HG02884 (cell line): ENCODE results near the gene SCAMP3.
"Not testable (repeated sequence)": the region's sequence is repeated elsewhere in the genome, so short reads cannot be mapped to it uniquely, and the experiment has no call there.

ENCODE experiments used
- ATAC-seq: cut with Tn5 transposase; IDR thresholded peaks from one replicate; pipeline ENCODE4 v1.9.1; 2021; ENCODE audit warnings: mild to moderate bottlenecking, moderate library complexity; ENCODE audit not compliant: unreplicated experiment

Gene SCAMP3

DNA sequence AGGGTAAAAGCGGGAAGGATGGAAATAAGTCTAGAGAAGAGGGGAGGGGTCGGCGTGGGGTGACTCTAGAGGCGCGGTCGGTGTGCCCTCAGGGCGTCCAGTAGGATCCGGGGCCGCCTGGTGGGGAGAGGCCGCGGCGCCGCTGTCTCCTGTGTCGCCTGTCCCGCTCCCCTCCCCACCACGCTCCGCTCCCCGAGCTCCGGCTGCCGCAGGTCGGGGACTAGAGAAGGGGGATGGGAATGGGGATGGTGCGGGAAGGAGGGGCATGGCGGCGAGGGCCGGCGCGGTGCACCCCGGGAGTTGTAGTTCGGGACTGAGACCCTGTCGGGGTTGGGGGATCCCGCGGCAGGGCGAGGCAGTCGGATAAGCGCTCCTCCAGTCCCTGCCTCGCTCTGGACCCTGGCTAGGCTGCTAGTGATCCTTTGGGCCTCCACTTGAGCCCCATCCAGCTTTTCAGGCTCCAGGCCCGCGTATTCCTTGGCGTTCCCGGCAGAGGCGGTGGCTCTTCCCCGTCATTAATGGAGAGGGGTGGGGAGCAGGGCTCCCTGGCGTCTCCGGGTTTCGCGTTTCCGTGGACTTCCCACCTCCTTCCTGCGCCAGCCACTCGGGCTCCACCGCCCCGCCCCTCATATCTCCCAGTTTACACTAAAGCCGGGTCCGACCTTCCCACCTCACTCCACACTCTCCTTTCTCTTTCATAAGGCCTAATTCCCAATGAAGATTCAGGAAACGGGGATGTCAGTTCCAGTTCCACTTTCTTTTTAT lies 6.7 kb downstream of the SCAMP3 start, which contains the start of gene ENTREP3:
Gene ENTREP3 (minus strand): TSS at position 241 of the 765 bp plus-strand sequence. CDS start 606 bp downstream, outside the sequence.
- ATAC-seq = no peak

DNA sequence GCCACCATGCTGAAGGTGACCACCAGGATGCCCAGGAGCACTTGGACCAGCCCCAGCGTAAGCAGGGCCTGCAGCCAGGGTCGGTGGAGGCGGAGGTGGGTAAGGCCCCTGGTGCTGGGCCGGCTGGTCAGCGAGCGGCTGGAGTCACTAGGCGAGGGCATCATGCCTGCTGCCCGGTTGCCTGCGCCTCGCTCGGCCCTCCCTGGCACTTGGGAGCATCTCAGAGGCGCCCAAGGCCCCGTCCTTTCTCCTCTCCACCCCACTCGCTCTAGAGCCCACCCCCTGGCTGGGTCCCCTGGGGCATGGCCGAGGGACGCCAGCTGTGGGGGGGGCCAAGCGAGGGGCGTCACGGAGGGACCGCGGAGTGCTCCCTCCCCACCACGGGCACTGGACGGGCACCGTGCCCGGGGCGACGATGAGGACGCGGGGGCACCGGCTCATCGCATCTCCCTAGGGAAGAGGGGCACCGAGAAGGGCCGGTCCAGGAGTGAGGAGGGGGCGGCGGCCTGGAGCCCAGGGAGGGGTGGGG lies 7.4 kb downstream of the SCAMP3 start:
- no peak for ATAC-seq

DNA sequence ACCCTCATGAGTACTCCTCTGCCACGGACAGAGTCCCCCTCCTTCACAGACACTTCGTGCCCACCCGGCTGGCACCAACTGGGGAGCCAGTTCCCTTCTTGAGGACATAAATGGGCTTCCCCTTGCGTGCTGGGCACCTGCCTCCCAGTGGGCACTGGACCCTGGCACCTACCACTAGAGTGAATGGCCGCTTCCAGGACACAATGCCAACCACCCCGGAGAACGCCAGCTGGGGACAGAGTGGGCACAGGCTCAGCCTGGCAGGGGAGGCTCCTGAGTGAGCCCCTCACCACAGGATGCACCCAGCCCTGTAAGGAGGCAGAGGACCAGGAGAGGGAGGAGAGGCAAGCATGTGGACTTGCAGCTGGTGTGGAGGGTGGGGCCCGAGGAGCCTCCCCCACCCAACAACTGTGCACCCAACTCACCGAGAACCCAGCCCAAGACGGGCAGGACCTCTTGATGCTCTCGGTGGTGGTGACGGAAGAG lies 7.9 kb downstream of the SCAMP3 start:
- ATAC-seq = no peak

DNA sequence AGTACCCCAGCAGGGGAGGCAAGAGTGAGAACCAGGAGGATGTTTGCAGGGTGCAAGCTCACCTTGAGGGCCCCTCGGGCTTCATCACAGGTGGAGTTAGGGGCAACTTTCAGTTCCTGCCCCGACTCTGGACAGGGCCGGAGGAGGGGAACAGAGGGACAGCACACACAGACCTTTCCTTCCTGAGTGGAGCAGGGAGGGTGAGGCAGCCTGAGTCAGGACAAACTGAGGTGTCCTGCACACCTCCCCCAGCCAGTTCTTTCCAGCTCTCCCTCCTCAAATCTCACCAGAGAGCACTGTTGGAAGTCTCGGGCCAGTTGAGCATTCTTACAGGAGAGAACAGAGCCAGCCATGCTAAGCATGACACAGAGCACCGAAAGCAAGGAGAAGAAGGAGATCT lies 8.4 kb downstream of the SCAMP3 start:
- no peak for ATAC-seq

DNA sequence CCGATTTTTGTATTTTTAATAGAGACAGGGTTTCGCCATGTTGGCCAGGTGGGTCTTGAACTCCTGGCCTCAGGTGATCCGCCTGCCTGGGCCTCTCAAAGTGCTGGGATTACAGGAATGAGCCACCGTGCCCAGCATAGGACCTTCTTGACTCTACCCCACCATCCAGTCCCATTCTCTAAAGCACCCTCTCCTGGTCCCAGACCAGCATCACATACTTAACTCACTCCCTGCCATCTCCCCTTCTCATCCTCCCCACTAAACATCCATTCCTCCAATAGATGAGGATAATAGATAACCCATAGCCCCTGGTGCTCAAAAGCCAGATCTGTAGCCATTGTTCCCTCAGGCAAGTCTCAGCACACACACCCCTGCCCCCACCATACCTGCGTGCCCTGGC lies 9.0 kb downstream of the SCAMP3 start:
- ATAC-seq = no peak

DNA sequence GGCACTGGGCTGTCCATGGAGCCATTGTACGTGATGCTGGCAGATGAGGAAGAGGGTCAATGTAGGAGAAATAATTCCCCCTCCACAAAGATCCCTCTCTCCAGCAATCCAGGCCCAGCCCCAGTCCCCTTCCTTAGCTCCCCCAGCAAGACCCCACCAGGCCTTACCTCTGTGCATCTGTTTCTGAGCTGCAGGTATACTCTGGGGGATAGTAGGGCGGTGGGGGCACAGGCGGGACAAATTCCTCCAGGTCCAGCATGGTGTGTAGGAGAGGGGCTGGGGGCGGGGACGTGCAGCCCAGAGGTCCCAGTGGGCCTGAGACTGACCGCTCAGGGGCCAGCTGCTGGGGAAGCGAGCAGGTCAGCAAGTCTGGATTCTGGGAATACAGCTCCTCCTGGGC lies 10.6 kb downstream of the SCAMP3 start:
- ATAC-seq = no peak

DNA sequence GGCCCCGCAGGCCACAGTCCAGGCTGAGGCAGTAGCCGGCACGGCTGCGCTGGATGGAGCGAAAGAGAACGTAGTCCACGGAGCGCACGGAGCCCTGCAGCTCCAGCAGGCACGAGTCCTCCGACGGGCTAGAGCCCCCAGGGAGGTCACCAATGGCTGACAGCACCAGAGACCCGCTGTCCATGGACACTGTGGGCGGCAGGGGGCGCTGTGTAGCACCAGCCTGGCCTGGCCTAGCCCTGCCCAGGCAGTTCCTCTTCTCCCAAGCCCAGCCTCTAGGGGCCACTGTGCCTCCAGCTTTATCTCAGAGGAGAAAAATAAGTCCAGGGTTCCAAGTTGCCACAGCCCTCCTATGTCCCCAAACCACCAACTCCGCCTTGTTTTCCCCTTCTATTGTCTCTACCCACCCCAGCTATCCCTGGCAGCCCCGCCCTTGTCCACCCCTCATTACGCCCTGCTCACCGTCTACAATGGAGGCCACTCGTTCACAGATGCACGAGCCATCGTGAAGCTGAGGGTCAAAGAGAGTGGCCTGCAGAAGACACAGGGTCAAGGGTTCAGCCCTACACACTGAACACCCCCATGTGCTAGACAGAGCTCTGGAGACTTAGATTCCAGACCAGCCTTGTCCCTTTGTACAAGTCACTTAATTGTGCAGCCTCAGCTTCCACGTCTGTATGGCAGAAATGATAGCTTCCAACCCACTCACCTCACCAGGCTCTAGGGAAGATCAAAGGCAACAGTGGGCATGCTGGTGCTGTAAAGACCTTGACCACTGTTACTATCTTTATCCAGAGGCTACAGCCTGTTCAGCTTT lies 11.3 kb downstream of the SCAMP3 start:
- ATAC-seq = peak; percentile 73

DNA sequence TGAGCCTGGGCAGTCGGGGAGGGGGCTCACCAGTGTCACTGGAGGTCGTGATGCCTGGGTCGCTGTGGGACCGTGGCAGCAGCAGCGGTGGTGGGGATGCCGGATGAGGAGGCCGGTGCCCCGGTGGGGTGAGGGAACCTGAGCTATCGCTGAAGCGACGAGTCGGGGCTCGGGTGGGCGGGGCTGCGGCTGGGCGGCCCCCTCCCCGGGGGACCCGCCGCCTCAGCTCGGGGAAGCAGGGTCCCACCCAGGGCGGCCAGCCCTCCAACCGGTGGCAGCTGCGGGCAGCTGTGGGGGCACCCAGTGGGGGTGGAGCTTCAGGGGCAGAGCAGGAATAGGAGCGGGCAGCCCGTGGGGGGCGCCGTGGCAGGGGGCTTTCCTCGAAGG lies 11.9 kb downstream of the SCAMP3 start:
- peak; percentile 21 for ATAC-seq

DNA sequence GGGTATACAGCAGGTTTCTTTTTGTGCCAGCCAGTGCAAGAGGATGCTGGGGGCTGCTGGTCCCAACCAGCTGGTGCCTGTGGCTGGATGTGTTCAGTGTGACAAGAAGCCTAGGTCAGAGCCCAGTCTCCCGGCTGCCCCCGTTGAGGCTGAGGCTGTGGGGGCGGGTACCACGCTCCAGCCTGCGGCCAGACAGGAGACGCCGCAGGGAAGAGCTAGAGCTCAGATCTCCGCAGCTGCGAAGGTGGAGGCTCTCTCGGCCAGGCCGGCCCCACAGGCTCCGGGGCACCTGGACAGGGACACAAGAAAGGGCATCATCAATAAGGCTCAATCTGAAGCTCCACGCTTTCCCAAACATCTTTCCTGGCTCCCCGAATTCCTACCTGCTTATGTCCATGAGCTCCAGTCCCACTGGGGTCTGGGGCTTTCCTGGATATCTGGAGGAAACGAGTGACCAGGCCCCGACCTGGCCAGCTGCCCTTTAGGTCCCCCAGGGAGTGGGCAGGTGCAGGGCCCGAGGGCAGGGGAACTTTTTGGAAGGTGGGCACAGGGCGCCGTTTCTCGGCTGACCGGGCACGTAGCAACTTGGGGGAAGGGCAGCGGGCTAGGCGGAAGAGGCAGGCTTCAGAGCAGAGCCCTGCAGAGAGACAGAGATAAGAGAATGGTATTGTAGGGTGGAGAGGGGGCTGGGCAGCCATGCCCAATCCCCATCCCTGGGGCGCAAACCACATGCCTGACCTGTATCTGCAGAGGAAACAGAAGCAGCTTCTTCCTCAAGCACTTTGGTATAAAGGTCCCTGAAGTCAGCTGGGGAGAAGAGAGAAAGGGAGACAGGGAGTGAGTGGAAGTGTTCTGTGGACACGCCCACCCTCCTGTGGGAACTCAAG lies 14.2 kb downstream of the SCAMP3 start:
- ATAC-seq = no peak

DNA sequence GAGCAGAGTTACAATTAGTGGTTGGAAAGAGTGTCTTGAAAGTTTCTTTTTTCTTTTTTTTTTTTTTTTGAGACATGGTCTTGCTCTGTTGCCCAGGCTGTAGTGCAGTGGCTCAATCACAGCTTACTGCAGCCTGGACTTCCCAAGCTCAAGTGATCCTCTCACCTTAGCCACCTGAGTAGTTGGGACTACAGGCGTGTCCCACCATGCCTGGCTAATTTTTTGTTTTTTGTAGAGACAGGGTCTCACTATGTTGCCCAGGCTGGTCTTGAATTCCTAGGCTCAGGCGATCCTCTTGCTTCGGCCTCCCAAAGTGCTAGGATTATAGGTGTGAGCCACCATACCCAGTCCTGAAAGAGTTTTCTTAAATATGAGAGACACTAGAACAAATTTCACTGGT lies 15.4 kb downstream of the SCAMP3 start:
- not testable (repeated sequence) for ATAC-seq

DNA sequence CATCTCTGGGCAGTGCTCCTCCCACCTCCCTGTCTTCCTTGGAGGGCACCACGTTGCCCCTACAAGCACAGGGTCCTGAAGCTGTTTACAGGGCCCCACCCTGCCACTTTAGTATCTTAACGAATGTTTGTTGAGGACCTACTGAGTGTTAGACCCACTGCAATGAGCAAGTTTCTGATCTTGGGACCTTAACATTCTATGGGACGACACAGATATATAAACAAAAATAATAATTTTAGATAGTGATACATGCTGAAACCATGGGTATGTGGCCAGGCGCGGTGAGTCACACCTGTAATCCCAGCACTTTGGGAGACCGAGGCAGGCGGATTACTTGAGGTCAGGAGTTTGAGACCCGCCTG lies 17.0 kb downstream of the SCAMP3 start:
- no peak for ATAC-seq

DNA sequence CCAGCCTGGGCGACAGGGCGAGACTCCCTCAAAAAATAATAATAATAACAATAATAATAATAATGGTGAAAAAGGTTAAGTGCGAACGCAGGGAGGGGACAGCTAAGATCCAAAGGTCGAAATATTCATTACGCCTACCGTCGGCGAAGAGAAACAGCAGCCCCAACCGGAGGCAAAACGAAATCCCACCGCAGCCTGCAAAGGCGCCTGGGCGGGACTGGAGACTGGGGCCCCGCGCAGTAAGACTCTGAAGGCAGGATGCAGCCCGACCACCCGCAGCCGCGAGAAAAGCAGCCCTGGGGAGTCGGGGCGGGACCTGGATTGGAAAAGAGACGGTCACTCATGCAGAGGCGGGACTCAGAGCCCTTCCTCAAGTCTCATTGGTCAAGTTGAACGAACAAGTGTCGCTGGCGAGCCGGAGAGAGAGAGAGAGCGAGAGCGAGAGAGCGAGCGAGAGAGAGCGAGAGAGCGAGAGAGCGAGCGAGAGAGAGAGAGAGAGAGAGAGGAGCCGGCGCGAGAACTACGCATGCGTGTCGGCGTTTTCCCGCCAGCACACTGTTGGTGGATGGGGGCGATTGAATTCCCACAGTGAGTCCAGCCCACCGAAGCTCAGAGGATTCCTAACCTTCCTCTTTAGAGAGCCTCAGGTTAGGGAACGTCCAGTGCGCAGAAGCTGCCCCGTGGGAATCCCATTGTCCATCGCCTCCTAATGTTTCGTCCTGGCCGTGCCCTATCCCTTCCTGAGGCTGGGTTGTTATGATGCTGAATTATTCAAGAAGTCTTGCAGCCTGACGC lies 17.6 kb downstream of the SCAMP3 start:
- peak; percentile 87 for ATAC-seq

DNA sequence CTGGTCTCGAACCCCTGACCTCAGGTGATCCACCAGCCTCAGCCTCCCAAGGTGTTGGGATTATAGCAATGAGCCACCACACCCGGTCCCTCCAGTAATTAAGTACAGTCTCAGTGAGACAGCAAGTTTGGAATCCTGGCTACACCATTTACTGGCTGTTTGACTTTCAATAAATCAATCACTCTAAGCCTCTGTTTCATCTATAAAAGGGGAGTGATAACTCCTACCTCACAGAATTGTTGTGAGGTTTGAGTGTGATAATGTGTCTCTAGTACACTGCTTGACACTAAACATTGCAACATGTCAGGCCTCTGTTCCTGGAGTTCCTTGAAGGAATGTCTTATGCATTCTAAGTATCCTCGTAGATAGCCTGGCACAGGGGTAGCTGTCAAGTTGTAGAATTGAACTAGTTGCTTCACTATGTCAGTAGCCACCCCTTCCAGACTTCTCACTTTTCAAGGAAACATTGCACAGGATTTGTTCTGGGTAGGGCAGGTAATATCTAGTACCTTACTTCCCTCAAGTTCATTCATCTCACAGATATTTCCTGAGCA lies 19.3 kb downstream of the SCAMP3 start:
- ATAC-seq = no peak

DNA sequence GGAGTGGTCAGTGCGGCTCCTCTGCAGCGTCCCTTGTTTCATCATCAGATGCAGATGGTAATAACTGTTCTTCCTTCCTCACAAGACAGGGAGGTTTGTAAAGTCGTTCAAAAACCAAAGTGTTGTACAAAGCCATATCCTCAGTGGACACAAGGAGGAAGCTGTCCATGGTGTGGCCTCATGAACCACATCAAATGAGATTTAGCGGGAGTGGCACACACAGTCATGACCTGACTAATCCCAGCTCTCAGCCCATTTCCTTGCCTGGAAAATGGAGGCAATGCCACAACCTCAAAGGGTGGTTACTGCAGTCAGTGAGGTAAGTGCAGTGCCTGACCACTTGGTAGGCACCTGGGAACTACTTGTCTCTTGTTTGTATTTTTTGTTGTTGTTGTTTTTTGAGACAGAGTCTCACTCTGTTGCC lies 20.3 kb downstream of the SCAMP3 start:
- no peak for ATAC-seq

DNA sequence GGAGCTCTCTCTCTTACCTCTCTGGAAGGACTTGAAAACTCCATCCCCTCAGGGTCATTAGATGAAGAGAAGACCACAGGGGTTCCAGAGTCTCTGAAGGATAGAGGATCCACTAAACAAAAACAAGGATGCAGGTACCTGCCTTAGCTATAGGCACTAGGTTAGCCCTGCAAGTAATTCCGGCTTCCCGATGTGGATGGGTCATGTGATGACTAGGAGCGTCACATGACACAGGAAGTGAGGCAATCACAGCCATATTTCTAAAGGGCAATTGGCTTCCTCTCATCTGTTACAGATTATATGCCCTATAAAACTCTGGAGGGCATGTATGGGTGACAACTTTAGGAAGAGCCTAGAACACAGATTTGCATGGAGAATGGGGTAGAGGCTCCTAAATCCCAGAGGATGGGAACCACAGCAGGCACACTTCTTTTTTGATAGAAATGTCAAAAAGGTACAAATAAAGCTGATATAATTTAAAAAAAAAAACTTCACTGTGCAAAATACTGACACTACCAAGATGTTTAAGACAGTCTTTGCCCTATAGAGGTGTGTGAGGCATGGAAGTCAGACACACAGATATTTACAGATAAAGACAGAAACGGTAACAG lies 21.0 kb downstream of the SCAMP3 start:
- no peak for ATAC-seq

DNA sequence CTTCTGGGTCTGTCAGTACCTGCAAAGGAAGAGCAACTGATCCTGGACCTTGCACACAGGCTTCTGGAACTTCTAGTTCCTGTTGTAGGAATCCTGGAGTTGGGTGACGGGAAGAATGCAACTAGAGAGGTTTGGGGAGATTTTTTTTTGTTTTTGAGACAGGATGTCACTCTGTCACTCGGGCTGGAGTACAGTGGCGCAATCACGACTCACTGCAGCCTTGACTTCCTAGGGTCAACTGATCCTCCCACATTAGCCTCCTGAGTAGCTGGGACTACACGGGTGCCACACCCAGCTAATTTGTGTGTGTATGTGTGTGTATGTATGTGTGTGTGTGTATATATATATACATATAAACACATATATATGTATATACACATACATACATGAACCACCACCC lies 25.7 kb downstream of the SCAMP3 start:
- no peak for ATAC-seq

DNA sequence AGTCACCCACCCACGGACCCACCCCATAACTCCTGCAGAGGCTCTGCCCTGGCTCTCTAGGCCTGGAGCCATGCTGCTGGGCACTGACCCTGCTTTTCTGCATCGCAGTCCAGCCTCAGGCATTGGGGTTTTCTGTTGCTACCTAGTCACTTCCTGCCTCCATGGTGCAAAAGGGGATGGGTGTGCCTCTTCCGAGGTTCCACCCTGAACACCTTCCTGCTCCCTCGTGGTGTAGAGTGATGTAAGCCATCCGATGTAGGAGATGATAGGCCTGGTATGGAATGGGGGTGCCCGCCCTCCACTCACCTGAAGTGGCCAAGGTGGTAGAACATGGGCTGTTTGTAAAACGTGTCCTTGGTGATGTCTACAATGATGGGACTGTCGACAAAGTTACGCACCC lies 26.8 kb downstream of the SCAMP3 start:
- ATAC-seq = not testable (repeated sequence)

DNA sequence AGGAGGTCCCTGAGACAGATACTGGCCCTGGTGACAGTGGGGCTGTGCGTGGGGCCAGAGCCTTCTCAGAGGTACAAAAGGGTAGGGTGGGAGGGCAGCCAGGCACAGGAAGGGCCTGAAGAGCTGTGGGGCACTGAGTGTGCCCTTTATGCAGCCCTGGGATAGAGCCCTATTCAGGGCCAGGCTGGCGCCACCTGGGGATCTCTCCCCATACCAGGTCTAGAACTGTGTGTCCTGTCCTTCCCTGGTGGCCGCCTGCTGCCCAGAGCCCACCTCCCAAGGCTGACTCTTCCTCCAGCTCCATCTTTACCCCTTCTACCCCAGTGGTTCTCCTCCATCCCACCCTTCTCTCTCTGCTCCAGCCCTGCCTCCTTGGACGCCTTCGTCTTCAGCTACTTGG lies 28.7 kb downstream of the SCAMP3 start:
- ATAC-seq = not testable (repeated sequence)
